ENCODE results near the gene MACROD2. TPM values are rescaled to one million over a fixed set of nuclear protein-coding genes. Genes with fewer than 3 reads are reported as not detected.

Gene MACROD2
- total and polyA plus RNA-seq, 2 experiments from 2014 or later: 2.8 to 4.3 TPM

- TF ChIP-seq REST (IDR thresholded peaks at IDR 0.05; ENCODE audit: unreplicated experiment) (no peak), JUNB (IDR thresholded peaks at IDR 0.05; ENCODE audit: unreplicated experiment) (no peak), ZNF114 (CRISPR knock-in tag; IDR thresholded peaks at IDR 0.05) (no peak), CREB1 (CRISPR knock-in tag; IDR thresholded peaks at IDR 0.05; ENCODE audit: low read depth) (no peak)
- TF ChIP-seq, protein P1, sequence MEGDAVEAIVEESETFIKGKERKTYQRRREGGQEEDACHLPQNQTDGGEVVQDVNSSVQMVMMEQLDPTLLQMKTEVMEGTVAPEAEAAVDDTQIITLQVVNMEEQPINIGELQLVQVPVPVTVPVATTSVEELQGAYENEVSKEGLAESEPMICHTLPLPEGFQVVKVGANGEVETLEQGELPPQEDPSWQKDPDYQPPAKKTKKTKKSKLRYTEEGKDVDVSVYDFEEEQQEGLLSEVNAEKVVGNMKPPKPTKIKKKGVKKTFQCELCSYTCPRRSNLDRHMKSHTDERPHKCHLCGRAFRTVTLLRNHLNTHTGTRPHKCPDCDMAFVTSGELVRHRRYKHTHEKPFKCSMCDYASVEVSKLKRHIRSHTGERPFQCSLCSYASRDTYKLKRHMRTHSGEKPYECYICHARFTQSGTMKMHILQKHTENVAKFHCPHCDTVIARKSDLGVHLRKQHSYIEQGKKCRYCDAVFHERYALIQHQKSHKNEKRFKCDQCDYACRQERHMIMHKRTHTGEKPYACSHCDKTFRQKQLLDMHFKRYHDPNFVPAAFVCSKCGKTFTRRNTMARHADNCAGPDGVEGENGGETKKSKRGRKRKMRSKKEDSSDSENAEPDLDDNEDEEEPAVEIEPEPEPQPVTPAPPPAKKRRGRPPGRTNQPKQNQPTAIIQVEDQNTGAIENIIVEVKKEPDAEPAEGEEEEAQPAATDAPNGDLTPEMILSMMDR (conservative IDR thresholded peaks at IDR 0.05; ENCODE audit: low read depth in 2 of 2): no peak
Measured at GRCh38 chr20:15064741-15065140, 1069.4 kb downstream of the MACROD2 start (continued).

GRCh38 chr20:15065794-15066193, 1070.5 kb downstream of the MACROD2 start:
- Histone ChIP-seq H4K20me1 (replicated peaks; ENCODE audit: insufficient read depth) (no peaks in the 10 kb centered on the region), H3K36me3 (ENCODE audit: insufficient read depth) (no peaks in the 10 kb centered on the region; the same call in 1 of the 2 replicates), H3K4me3 (no peak overlapping the region), H2AFZ (no peak overlapping the region), H3F3A (replicated peaks; ENCODE audit: low read depth) (no peaks in the 10 kb centered on the region), H3K27ac (ENCODE audit: low read depth) (no peak overlapping the region), H3K4me1 (ENCODE audit: insufficient read depth) (0 out of 2 replicates have a peak, but pooled peaks cover 4% of the 10 kb centered on the region), H3K79me2 (replicated peaks; ENCODE audit: insufficient read depth) (no peaks in the 10 kb centered on the region), H3K4me2 (no peak overlapping the region), H3K9me2 (ENCODE audit: insufficient read depth) (0 out of 2 replicates have a peak, but pooled peaks cover 7% of the 10 kb centered on the region), H3K27me3 (ENCODE audit: insufficient read depth) (no peaks in the 10 kb centered on the region)
- no peak overlapping the region for H3K27ac Mint-ChIP-seq
- H3K27me3 Mint-ChIP-seq (ENCODE audit: insufficient read depth, low read depth, poor library complexity): peaks cover 5% of the 10 kb centered on the region
- H3K4me1 Mint-ChIP-seq: peaks cover 19% of the 10 kb centered on the region
- DNase-seq (ENCODE audit: low spot score) (no peak), ATAC-seq (no peak)
- H3K36me3 Mint-ChIP-seq (ENCODE audit: low read depth): peaks cover 16% of the 10 kb centered on the region
- no peak overlapping the region for H3K4me3 Mint-ChIP-seq
- peaks cover 13% of the 10 kb centered on the region; the same call in 2 of the 3 replicates for H3K9me3 Mint-ChIP-seq
- TF ChIP-seq ZNF114 (CRISPR knock-in tag; IDR thresholded peaks at IDR 0.05): no peak
- no peak for TF ChIP-seq ZNF462 (CRISPR knock-in tag; IDR thresholded peaks at IDR 0.05)
- TF ChIP-seq EZH2phosphoT487 (IDR thresholded peaks at IDR 0.05; ENCODE audit: unreplicated experiment): no peak
- no peak for TF ChIP-seq REST (IDR thresholded peaks at IDR 0.05; ENCODE audit: unreplicated experiment)
- no peak for TF ChIP-seq STAT1 (IDR thresholded peaks at IDR 0.05; ENCODE audit: unreplicated experiment)
- no peak for TF ChIP-seq JUNB (IDR thresholded peaks at IDR 0.05; ENCODE audit: unreplicated experiment)
- no peak for TF ChIP-seq POLR2AphosphoS5 (IDR thresholded peaks at IDR 0.05; ENCODE audit: low read depth)

Measured in GM23338 (cell line).